ENCODE measurements around the gene B3GALT5.

Gene B3GALT5

DNA sequence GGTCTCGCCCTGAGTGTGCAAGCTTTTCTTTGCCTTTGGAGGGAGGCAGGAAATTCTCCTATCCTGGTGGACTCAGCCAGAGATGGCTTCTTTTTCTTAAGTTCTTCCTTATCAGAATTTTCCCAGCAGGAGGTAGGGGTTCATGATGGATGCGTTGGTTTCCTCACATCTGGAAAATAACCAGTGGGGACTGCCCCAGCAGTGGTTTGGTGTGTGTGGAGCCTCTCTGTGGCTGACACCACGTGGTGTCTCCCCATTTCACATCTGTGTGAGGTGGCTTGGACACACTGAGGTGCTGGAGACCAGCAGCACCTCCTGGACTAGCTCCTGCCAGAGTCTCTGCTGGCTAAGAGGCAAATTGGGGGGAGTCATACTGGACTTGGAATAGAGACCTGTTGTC lies 32.6 kb downstream of the B3GALT5 start:
- DNase-seq (ENCODE audit: low read depth): no peak

DNA sequence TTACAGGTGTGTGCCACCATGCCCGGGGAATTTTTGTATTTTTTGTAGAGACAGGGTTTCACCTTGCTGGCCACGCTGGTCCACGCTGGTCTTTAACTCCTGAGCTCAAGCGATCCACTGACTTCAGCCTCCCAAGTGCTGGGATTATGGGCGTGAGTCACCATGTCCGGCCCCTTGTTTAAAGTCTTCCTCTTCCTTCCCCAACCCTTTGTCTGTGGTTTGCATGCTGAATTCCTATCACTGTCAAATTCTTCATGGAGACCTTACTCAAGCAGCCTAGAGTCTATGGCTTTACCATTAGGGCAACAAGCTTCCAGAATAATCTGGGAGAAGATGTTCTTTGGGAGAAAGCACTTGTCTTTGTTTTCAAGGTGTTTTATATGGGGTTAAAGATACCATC lies 34.7 kb downstream of the B3GALT5 start:
- DNase-seq (ENCODE audit: low read depth): no peak

GRCh38 chr21:39648879-39649278 lies 36.1 kb downstream of the B3GALT5 start:
- no peak for DNase-seq (ENCODE audit: low read depth)

- no peak for DNase-seq (ENCODE audit: low read depth)
These were observed 36.8 kb downstream of the B3GALT5 start for GRCh38 chr21:39649526-39649925.

GRCh38 chr21:39650306-39650705 lies 37.6 kb downstream of the B3GALT5 start:
- DNase-seq (ENCODE audit: low read depth): no peak

GRCh38 chr21:39650801-39651200 lies 38.1 kb downstream of the B3GALT5 start:
- no peak for DNase-seq (ENCODE audit: low read depth)

GRCh38 chr21:39651206-39651605 lies 38.5 kb downstream of the B3GALT5 start:
- no peak for DNase-seq (ENCODE audit: low read depth)

DNA sequence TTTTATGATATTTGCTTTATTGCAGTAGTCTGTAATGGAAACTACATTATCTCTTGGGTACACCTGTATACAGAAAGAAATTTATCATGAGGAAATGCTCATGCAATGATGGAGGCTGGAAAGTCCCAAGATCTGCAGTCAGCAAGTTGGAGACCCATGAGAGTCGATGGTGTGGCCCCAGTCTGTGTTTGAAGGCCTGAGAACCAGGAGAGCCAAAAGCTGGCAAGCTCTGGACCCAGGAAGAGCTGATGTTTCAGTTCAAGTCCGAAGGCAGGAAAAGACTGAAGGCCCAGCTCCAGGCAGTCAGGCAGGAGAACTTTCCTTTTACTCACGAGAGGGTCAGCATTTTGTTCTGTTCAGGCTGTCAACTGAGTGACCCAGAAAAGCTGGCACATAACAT lies 42.2 kb downstream of the B3GALT5 start:
- no peak for DNase-seq (ENCODE audit: low read depth)

- no peak for DNase-seq (ENCODE audit: low read depth)
These were observed 42.8 kb downstream of the B3GALT5 start for GRCh38 chr21:39655589-39655988.

GRCh38 chr21:39656209-39656608 lies 43.5 kb downstream of the B3GALT5 start:
- no peak for DNase-seq (ENCODE audit: low read depth)

DNA sequence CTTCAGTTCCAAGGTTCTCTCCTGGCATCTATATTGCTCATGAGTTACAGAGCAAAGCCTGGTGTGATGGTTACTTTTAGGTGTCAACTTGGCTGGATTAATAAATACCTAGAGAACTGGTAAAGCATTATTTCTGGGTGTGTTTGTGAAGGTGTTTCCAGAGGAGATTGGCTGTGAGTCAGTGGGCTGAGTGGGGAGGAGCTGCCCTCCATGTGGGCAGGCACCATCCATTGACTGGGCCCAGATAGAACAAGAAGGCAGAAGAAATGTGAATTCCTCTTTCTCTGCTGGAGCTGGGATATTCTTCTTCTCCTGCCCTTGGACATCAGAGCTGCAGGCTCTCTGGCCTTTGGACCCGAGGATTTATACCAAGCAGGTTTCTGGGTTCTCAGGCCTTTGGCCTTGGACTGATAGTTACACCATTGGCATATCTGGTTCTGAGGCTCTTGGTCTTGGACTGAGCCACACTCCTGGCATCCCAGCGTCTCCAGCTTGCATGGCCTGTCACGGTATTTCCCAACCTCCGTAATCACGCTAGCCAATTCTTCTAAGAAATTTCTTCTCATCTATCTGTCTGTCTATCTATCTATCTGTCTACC lies 44.5 kb downstream of the B3GALT5 start:
- no peak for DNase-seq (ENCODE audit: low read depth)

DNA sequence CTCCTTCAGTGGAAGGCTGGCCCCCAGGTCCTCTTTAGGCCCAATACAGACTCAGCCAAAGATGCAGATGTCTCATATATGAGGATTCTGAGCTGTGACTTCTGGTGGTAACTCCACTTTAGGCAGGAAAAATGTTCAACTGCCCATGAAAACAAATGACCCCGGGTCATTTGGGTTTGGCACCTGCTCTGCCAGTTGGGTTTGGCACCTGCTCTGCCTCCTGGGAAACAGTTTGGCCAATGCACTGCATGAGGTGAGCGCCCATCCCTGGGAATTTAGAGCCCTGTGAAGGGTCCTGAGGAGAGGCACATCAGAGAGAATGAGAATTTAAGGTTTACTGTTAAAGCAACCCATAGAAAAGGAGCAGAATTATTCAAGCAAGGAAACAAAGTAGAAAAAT lies 45.3 kb downstream of the B3GALT5 start:
- DNase-seq (ENCODE audit: low read depth): no peak

GRCh38 chr21:39659070-39659815 lies 46.5 kb downstream of the B3GALT5 start:
- no peak for DNase-seq (ENCODE audit: low read depth)

GRCh38 chr21:39660191-39660980 lies 47.6 kb downstream of the B3GALT5 start:
- DNase-seq (ENCODE audit: low read depth): peak; percentile 41

GRCh38 chr21:39661121-39661520 lies 48.4 kb downstream of the B3GALT5 start:
- no peak for DNase-seq (ENCODE audit: low read depth)

GRCh38 chr21:39661740-39662139 lies 49.0 kb downstream of the B3GALT5 start:
- DNase-seq (ENCODE audit: low read depth): no peak

DNA sequence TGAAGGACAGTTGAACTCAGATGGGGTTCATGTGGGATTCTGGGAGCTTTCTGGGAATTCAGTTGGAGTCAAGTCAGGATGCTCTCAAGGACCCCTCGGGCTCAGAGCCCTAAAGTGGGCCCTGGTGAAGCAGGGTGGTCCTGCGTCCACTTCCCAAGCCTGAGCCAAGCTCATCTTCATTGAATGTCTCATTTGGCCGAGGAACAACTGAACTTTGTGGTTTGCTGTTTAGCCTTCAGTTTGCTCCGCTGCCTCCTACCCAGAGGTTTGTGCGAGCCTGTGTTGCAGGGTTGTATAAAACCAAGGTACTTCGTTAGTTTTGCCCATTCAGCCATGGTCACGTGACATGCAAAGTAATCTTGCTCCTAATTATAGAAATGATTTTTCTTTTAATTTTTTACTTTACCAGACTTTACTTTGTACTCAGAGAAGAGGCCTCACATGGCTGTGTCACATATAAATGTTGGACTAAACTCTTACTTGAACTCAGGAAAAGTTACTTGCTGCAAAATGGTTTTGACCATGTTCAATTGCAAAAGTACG lies 49.7 kb downstream of the B3GALT5 start:
- no peak for DNase-seq (ENCODE audit: low read depth)

GRCh38 chr21:39663066-39663465 lies 50.3 kb downstream of the B3GALT5 start:
- no peak for DNase-seq (ENCODE audit: low read depth)

DNA sequence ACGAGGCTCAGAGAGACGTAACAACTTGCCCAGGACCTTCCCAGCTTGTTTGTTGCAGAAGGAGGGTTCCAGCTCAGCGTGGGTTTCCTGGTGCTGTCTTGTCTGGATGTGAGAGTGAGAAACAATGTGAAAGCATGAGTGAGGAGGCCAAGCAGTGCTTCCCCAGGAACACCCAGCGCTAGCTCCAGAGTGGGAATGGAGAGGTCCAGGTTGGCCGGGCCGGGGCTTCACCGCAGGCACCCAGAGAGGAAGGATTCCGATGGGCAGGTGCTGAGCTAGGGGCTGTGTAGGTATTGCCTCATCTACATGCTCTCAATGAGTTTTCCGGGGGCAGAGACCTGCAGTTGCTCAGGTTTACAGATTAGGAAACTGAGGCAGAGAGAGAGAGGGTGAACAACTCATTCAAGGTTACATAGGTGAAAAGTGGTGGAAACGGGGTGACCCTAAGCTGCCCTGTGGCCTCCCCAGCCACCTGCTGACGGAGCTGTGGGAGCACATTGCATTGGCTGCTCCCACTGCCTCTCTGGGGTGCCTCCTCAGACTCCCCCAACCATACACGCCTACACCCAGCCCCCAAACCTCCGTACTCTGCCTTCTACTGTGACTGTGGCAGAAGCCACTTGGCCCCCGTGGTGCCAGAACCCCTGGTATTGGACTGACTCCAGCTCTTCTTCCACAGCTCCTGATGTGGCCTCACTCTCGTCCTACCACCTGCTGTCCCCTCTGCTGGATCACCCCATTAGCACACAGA lies 51.2 kb downstream of the B3GALT5 start:
- no peak for DNase-seq (ENCODE audit: low read depth)

- DNase-seq (ENCODE audit: low read depth): no peak
These were observed 51.8 kb downstream of the B3GALT5 start for GRCh38 chr21:39664586-39664985.

GRCh38 chr21:39666026-39666425 lies 53.3 kb downstream of the B3GALT5 start:
- no peak for DNase-seq (ENCODE audit: low read depth)

DNA sequence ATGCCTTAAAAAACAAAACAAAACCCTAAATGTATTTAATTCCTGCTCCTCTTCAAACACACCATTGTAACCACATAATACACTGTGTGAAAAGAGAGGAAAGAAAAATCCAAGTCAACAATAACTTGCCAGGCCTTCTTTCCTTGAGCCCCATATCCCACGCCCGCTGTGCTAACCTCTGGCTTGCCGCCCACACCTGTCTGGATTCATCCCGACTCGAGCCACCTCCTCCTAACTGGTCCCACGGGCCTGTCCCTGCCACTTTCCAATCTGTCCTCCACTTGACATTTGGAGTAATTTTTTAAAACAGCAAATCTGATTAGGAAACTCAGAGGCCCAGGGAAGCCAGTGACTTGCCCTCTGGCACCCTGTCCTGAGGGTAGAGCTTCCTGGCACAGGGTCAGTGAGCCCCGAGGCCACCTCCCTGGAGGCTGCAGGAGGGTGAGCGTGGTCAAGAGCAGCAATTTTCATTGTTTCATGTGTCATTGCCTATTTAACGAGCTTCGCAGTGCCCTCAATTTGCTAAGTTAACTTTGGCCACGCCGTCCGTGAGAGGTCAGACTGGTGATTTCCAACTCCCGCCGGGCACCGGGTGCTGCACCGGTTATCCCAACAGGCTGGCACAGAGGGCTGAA lies 54.1 kb downstream of the B3GALT5 start:
- no peak for DNase-seq (ENCODE audit: low read depth)
